HepG2 (cell line): ENCODE measurements around the gene PRTN3. TPM values are rescaled to one million over a fixed set of nuclear protein-coding genes. Genes with fewer than 3 reads are reported as not detected.

ENCODE experiments used
- E2F1 ChIP-seq: sonication (generic); formaldehyde crosslinking; IDR thresholded peaks from 2 replicates; pipeline ENCODE4 v1.5.0; 2020; ENCODE audit warnings: missing genetic modification reagents
- FOXM1 ChIP-seq: sonication (generic); formaldehyde crosslinking; IDR thresholded peaks from 2 replicates; pipeline ENCODE4 v1.5.0; 2020; ENCODE audit warnings: missing genetic modification reagents
- KDM2A ChIP-seq: sonication (generic); formaldehyde crosslinking; IDR thresholded peaks from 2 replicates; pipeline ENCODE4 v1.4.0; 2020; ENCODE audit warnings: low read depth, missing genetic modification reagents, borderline replicate concordance
- MAF1 ChIP-seq: sonication (generic); formaldehyde crosslinking; IDR thresholded peaks from 2 replicates; pipeline ENCODE4 v1.5.0; 2020; ENCODE audit warnings: missing genetic modification reagents, borderline replicate concordance
- MLLT10 ChIP-seq: sonication (generic); formaldehyde crosslinking; IDR thresholded peaks from 2 replicates; pipeline ENCODE4 v1.4.0; 2020; ENCODE audit warnings: missing genetic modification reagents
- MLXIP ChIP-seq: sonication (generic); formaldehyde crosslinking; IDR thresholded peaks from 2 replicates; pipeline ENCODE4 v1.9.0; 2021; ENCODE audit warnings: missing genetic modification reagents, borderline replicate concordance
- POLR2A ChIP-seq, 2 experiments: IDR thresholded peaks; 2 replicates each; pipeline ENCODE4 v1.6.1; 2011; ENCODE audit warnings: low read depth in 2 of 2, low read length in 2 of 2, mild to moderate bottlenecking in 1 of 2, moderate library complexity in 1 of 2; ENCODE audit not compliant: insufficient read depth in 1 of 2
- SP2 ChIP-seq: sonication (generic); formaldehyde crosslinking; IDR thresholded peaks from 2 replicates; pipeline ENCODE4 v1.5.1; 2020; ENCODE audit warnings: mild to moderate bottlenecking, missing genetic modification reagents
- THAP7 ChIP-seq: sonication (generic); formaldehyde crosslinking; IDR thresholded peaks from 2 replicates; pipeline ENCODE4 v1.8.1; 2023; ENCODE audit warnings: mild to moderate bottlenecking, missing genetic modification reagents
- ZBTB44 ChIP-seq: sonication (generic); formaldehyde crosslinking; IDR thresholded peaks from 2 replicates; pipeline ENCODE4 v1.4.0; 2020; ENCODE audit warnings: missing genetic modification reagents
- ZFY ChIP-seq: sonication (generic); formaldehyde crosslinking; IDR thresholded peaks from 2 replicates; pipeline ENCODE4 v1.4.0; 2020; ENCODE audit warnings: missing genetic modification reagents
- ZNF24 ChIP-seq: fragments of 450-650 bp; IDR thresholded peaks from 2 replicates; pipeline ENCODE4 v1.6.1; 2017; ENCODE audit warnings: antibody characterized with exemption, mild to moderate bottlenecking
- ZNF629 ChIP-seq: sonication (generic); formaldehyde crosslinking; conservative IDR thresholded peaks from 2 replicates; pipeline ENCODE4 v1.5.0; 2020; ENCODE audit warnings: missing genetic modification reagents
- ZNF761 ChIP-seq: sonication (generic); formaldehyde crosslinking; conservative IDR thresholded peaks from 2 replicates; pipeline ENCODE4 v1.4.0; 2020; ENCODE audit warnings: mild to moderate bottlenecking, missing genetic modification reagents
- ZNF777 ChIP-seq: sonication (generic); formaldehyde crosslinking; IDR thresholded peaks from 2 replicates; pipeline ENCODE4 v1.4.0; 2020; ENCODE audit warnings: missing genetic modification reagents
- polyA plus RNA-seq, 8 experiments: library from polyadenylated mRNA; depleted of rRNA in 3 of 8; stranded (reverse) in 7 of 8; unstranded in 1 of 8; fragments of >200 nt; fragmentation: Illumina TruSeq in 4 of 8; extraction: Trizol in 4 of 8; gene quantifications; 2 replicates each; pipeline versions ENCODE4 v1.2.1 to v1.2.3, GENCODE V29; 2011 to 2016; ENCODE audit warnings: low read depth in 4 of 8, missing spikeins in 1 of 8, mixed read lengths in 1 of 8; ENCODE audit not compliant: insufficient read depth in 1 of 8
- total RNA-seq, 5 experiments: library from RNA; depleted of rRNA; stranded (reverse); fragments of >200 nt; fragmentation: Illumina TruSeq; extraction: Trizol; gene quantifications; 2 replicates each; pipeline ENCODE4 v1.2.3, GENCODE V29; 2016; ENCODE audit warnings: low read depth in 1 of 5
- TF ChIP-seq, protein P1 (sequence below): sonication (generic); formaldehyde crosslinking; IDR thresholded peaks from 2 replicates; pipeline ENCODE4 v1.4.0; 2020; ENCODE audit warnings: missing genetic modification reagents
- TF ChIP-seq, protein P2 (sequence below), 2 experiments: sonication (generic) in 1 of 2; formaldehyde crosslinking in 1 of 2; IDR thresholded peaks; 2 replicates each; pipeline versions ENCODE4 v1.5.1 to v1.6.1; 2011 to 2020; ENCODE audit warnings: borderline replicate concordance in 1 of 2, low read depth in 1 of 2, low read length in 1 of 2, mild to moderate bottlenecking in 1 of 2, missing genetic modification reagents in 1 of 2, moderate library complexity in 1 of 2

The PRTN3 gene
- total and polyA plus RNA-seq, 2 of the 13 experiments (the other 11 are each of a cell fraction or from before 2014, with no cell fraction given): not detected

DNA sequence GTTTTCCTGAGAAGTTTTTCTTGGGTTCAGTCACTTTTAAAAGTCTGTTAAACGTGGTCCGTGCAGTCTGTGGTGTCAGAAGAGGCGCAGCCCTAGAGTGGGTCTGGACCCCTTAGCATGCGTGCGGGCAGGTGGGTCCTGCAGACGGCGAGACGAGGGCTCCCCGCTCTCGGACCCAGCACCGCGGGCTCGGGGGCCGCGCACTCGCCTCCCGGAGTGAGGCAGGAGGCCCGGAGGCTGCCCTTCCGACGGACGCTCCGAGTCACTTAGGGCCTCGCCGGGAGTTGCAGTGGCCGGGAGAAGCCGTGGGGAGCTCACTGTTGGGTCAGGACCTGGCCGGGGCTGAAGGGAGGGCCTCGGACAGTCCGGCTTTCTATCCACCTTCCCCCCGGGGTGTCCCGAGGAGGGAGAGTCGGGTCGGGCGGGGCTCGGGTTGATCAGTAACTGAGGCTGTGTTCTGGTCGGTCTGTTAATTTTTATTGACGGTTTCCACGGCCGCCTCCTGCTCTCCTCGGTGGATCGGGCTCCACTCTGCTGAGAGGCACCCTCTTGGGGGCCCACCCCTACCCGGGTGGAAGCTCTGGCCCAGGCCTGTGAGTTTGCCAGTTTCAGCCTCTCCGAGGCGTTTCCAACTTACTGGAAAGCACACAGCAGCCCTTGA is 42.3 kb upstream of the PRTN3 start (continued):
- TF ChIP-seq ZBTB44 (CRISPR knock-in tag) (0 out of 2 replicates have a peak, but pooled peaks have one; percentile 11), ZFY (0 out of 2 replicates have a peak, but pooled peaks have one; percentile 19), ZNF761 (0 out of 2 replicates have a peak, but pooled peaks have one; percentile 16), MAF1 (CRISPR knock-in tag) (0 out of 2 replicates have a peak, but pooled peaks have one; percentile 54), THAP7 (CRISPR knock-in tag) (0 out of 2 replicates have a peak, but pooled peaks have one; percentile 38), MLLT10 (CRISPR knock-in tag) (peak; percentile 84), FOXM1 (no peak), POLR2A (IDR thresholded peaks at IDR 0.05; ENCODE audit: insufficient read depth in 1 of 2, low read depth in 2 of 2, low read length in 2 of 2) (peak; percentile 48 to 59; a peak in 3 of 4 replicates), MLXIP (CRISPR knock-in tag) (peak; percentile 57; the same call in 1 of the 2 replicates), E2F1 (CRISPR knock-in tag) (peak; percentile 44; the same call in 1 of the 2 replicates), KDM2A (peak; percentile 56), ZNF777 (CRISPR knock-in tag) (0 out of 2 replicates have a peak, but pooled peaks have one; percentile 3), ZNF24 (no peak), ZNF629 (0 out of 2 replicates have a peak, but pooled peaks have one; percentile 6), SP2 (CRISPR knock-in tag) (no peak)
- TF ChIP-seq, protein P1, sequence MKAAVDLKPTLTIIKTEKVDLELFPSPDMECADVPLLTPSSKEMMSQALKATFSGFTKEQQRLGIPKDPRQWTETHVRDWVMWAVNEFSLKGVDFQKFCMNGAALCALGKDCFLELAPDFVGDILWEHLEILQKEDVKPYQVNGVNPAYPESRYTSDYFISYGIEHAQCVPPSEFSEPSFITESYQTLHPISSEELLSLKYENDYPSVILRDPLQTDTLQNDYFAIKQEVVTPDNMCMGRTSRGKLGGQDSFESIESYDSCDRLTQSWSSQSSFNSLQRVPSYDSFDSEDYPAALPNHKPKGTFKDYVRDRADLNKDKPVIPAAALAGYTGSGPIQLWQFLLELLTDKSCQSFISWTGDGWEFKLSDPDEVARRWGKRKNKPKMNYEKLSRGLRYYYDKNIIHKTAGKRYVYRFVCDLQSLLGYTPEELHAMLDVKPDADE: 0 out of 2 replicates have a peak, but pooled peaks have one; percentile 68
- TF ChIP-seq, protein P2, sequence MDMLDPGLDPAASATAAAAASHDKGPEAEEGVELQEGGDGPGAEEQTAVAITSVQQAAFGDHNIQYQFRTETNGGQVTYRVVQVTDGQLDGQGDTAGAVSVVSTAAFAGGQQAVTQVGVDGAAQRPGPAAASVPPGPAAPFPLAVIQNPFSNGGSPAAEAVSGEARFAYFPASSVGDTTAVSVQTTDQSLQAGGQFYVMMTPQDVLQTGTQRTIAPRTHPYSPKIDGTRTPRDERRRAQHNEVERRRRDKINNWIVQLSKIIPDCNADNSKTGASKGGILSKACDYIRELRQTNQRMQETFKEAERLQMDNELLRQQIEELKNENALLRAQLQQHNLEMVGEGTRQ (IDR thresholded peaks at IDR 0.05; ENCODE audit: low read depth, low read length): no peak
- TF ChIP-seq, protein P2 (CRISPR knock-in tag; IDR thresholded peaks at IDR 0.05; ENCODE audit: borderline replicate concordance): no peak
